Loucy (cell line): Measurements from ENCODE around the gene RFT1.

ENCODE experiments used
- H2AFZ ChIP-seq: fragments of 200-600 bp; sonication (generic); 2 replicates; pipeline ENCODE4 v1.6.0; 2016; ENCODE audit warnings: antibody characterized with exemption, mild to moderate bottlenecking, low read length, moderate library complexity
- H3F3A ChIP-seq: fragments of 200-600 bp; 2 replicates; pipeline ENCODE4 v1.6.0; 2016; ENCODE audit warnings: antibody characterized with exemption, low read depth, mild to moderate bottlenecking
- H3K27me3 ChIP-seq: fragments of 200-600 bp; sonication (generic); 2 replicates; pipeline ENCODE4 v1.6.1; 2014; ENCODE audit warnings: low read length, mild to moderate bottlenecking; ENCODE audit not compliant: insufficient read depth, poor library complexity, severe bottlenecking
- H3K36me3 ChIP-seq: fragments of 200-600 bp; sonication (generic); 2 replicates; pipeline ENCODE4 v1.6.1; 2016; ENCODE audit warnings: low read length; ENCODE audit not compliant: insufficient read depth
- H3K4me1 ChIP-seq: fragments of 200-600 bp; sonication (generic); 2 replicates; pipeline ENCODE4 v1.5.1; 2014; ENCODE audit warnings: low read length, mild to moderate bottlenecking; ENCODE audit not compliant: insufficient read depth, poor library complexity, severe bottlenecking
- H3K4me2 ChIP-seq: fragments of 200-600 bp; sonication (generic); 2 replicates; pipeline ENCODE4 v1.6.0; 2014; ENCODE audit warnings: antibody characterized with exemption, low read length, low read depth, mild to moderate bottlenecking; ENCODE audit not compliant: poor library complexity, severe bottlenecking
- H3K4me3 ChIP-seq: fragments of 200-600 bp; sonication (generic); 2 replicates; pipeline ENCODE4 v1.5.1; 2014; ENCODE audit warnings: low read length, mild to moderate bottlenecking, mixed read lengths; ENCODE audit not compliant: poor library complexity, severe bottlenecking
- H3K79me2 ChIP-seq: fragments of 200-600 bp; sonication (generic); 2 replicates; pipeline ENCODE4 v1.6.1; 2014; ENCODE audit warnings: low read length; ENCODE audit not compliant: insufficient read depth
- H3K9ac ChIP-seq: fragments of 200-600 bp; sonication (generic); 2 replicates; pipeline ENCODE4 v1.6.0; 2014; ENCODE audit warnings: mild to moderate bottlenecking, low read depth, low read length, moderate library complexity; ENCODE audit not compliant: poor library complexity, severe bottlenecking
- H3K9me2 ChIP-seq: fragments of 200-600 bp; sonication (generic); replicated peaks from 2 replicates; pipeline ENCODE4 v1.6.1; 2016; ENCODE audit warnings: low read depth, low read length, mixed read lengths
- H3K9me3 ChIP-seq: fragments of 200-600 bp; sonication (generic); 2 replicates; pipeline ENCODE4 v1.6.1; 2014; ENCODE audit warnings: mild to moderate bottlenecking, antibody characterized with exemption, low read length, low read depth; ENCODE audit not compliant: insufficient read depth
- H4K20me1 ChIP-seq: fragments of 200-600 bp; sonication (generic); 2 replicates; pipeline ENCODE4 v1.6.0; 2014; ENCODE audit warnings: antibody characterized with exemption, low read length, mild to moderate bottlenecking; ENCODE audit not compliant: insufficient read depth, poor library complexity, severe bottlenecking
- EZH2phosphoT487 ChIP-seq: fragments of 200-600 bp; IDR thresholded peaks from 2 replicates; pipeline ENCODE4 v1.6.1; 2018; ENCODE audit warnings: antibody characterized with exemption, mild to moderate bottlenecking, moderate library complexity, borderline replicate concordance
- TF ChIP-seq, protein P1 (sequence below): fragments of 200-600 bp; sonication (generic); conservative IDR thresholded peaks from 2 replicates; pipeline ENCODE4 v1.5.1; 2014; ENCODE audit warnings: mild to moderate bottlenecking, antibody characterized with exemption, low read length

RFT1 gene

DNA sequence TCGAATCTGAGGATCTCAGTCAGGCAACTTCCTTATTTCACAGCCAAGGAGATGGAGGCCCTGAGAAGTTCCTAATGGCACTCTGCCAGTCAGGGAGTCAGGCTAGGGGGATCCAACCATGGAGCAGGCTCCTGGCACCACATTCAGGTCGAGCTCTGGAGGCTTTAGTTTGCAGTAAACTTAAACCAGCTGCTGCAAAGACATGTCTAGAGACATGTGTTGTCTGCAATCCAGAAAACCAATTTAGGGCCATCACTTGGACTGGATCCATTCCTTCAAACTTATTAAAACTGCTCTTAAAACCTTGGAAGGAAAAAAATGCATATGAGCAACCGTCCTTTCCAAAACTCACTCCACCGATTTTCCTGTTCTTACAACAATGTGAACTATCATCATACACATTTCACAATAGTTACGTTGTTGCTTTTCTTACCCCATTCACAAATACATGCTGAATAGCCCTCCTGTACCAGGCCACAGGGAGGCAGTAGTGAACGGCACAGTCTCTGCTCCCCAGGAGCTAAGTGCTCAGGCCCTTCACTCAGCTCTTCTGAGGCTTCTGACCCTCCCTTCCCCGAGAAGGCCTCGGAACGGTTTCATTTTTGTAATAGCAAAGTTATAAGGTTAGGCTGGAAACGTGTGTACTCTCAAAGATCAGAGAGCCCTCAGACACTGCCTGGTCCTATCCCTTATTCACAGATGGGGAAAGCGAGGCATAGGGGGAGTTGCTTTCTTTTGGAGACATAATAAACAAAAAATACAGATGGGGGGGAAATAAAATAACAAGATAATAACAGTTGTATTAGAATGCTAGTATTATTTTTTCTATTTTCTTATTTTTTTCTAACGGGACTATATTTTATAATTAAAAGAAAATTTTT lies 20.1 kb downstream of the RFT1 start:
- H3K4me3 ChIP-seq = no peak overlapping the region
- H3K27me3 ChIP-seq = no peaks in the 10 kb centered on the region
- no peaks in the 10 kb centered on the region for H3F3A ChIP-seq
- H3K79me2 ChIP-seq = no peaks in the 10 kb centered on the region
- H3K36me3 ChIP-seq = peaks cover 18% of the 10 kb centered on the region; the same call in 1 of the 2 replicates
- no peak overlapping the region for H3K9ac ChIP-seq
- no peak overlapping the region for H3K4me2 ChIP-seq
- H3K4me1 ChIP-seq = no peaks in the 10 kb centered on the region
- TF ChIP-seq EZH2phosphoT487 = no peak
- TF ChIP-seq, protein P1, sequence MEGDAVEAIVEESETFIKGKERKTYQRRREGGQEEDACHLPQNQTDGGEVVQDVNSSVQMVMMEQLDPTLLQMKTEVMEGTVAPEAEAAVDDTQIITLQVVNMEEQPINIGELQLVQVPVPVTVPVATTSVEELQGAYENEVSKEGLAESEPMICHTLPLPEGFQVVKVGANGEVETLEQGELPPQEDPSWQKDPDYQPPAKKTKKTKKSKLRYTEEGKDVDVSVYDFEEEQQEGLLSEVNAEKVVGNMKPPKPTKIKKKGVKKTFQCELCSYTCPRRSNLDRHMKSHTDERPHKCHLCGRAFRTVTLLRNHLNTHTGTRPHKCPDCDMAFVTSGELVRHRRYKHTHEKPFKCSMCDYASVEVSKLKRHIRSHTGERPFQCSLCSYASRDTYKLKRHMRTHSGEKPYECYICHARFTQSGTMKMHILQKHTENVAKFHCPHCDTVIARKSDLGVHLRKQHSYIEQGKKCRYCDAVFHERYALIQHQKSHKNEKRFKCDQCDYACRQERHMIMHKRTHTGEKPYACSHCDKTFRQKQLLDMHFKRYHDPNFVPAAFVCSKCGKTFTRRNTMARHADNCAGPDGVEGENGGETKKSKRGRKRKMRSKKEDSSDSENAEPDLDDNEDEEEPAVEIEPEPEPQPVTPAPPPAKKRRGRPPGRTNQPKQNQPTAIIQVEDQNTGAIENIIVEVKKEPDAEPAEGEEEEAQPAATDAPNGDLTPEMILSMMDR = peak; percentile 66
- H4K20me1 ChIP-seq = no peaks in the 10 kb centered on the region
- H2AFZ ChIP-seq = no peak overlapping the region
- no peaks in the 10 kb centered on the region for H3K9me3 ChIP-seq
- H3K9me2 ChIP-seq = no peaks in the 10 kb centered on the region

DNA sequence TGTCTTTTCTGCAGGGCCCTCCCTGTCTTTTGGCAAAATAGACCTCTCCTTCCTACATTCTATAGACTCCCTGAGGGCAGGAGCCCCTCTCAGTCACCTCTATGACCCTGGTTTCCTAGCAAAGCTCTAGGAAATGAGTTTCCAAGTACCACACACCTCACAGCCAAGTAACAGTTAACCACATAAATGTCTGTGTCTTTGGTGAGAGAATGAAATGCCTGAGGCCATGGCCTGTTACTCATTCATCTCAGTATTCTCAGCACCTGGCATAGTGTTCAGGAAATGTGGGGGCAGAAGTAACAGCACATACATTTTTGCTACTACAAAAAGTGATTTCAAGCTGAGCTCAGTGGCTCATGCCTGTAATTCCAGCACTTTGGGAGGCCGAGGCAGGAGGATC lies 21.0 kb downstream of the RFT1 start:
- H2AFZ ChIP-seq = no peak overlapping the region
- no peaks in the 10 kb centered on the region for H3K9me3 ChIP-seq
- H3K9ac ChIP-seq = peak overlapping the region; percentile 43
- H3K9me2 ChIP-seq = no peaks in the 10 kb centered on the region
- no peak for TF ChIP-seq EZH2phosphoT487
- TF ChIP-seq, protein P1 = no peak
- H3K27me3 ChIP-seq = no peaks in the 10 kb centered on the region
- no peak overlapping the region for H3K4me2 ChIP-seq
- H3F3A ChIP-seq = no peaks in the 10 kb centered on the region
- no peaks in the 10 kb centered on the region for H4K20me1 ChIP-seq
- H3K4me3 ChIP-seq = no peak overlapping the region
- no peaks in the 10 kb centered on the region for H3K79me2 ChIP-seq
- peaks cover 25% of the 10 kb centered on the region; the same call in 1 of the 2 replicates for H3K36me3 ChIP-seq
- H3K4me1 ChIP-seq = no peaks in the 10 kb centered on the region

DNA sequence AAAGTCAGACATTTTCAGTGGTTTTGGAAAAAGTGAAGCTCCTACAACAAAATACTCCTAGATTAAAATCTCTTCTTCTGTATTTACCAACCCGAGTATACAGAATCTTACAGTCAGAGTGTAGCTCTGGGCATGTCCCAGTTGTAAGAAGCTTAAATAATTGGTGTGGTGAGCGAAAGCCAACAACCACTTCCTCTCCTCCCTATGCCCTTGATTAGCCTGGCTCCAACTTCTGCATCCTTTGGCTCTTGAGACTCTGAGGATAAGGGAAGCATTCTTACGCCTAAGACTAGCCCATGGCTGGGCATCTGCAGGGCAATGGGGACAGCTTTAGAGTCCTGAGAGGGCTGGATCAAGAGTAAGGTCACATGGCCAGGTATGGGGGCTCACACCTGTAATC lies 25.5 kb downstream of the RFT1 start:
- Histone ChIP-seq H3K27me3 (no peaks in the 10 kb centered on the region), H3F3A (no peaks in the 10 kb centered on the region), H3K9me2 (no peaks in the 10 kb centered on the region), H3K4me2 (no peak overlapping the region), H3K4me3 (no peak overlapping the region), H3K9ac (no peak overlapping the region), H2AFZ (no peak overlapping the region), H4K20me1 (no peaks in the 10 kb centered on the region), H3K9me3 (no peaks in the 10 kb centered on the region), H3K4me1 (no peaks in the 10 kb centered on the region), H3K36me3 (peaks cover 38% of the 10 kb centered on the region; the same call in 1 of the 2 replicates), H3K79me2 (no peaks in the 10 kb centered on the region)
- TF ChIP-seq, protein P1 = no peak
- TF ChIP-seq EZH2phosphoT487 = no peak
